HCT116 (cell line): ENCODE results near the gene SRSF5. TPM values are rescaled to one million over a fixed set of nuclear protein-coding genes. Genes with fewer than 3 reads are reported as not detected.

Experiments
- ATAC-seq: fragments of 200-7000 bp; cut with Tn5 transposase; 2 replicates; pipeline ENCODE4 v1.9.1; 2020; ENCODE audit warnings: mild to moderate bottlenecking, moderate library complexity
- BruUV-seq: library from RNA; stranded (reverse); fragments of 400-500 nt; replicated peaks from 2 replicates; lab custom pipeline; 2021; lab: Mats Ljungman, UMichigan
- CTCF ChIA-PET: fragments of 300-600 bp; sonication (Branson Sonifier 250); formaldehyde crosslinking; loops from one replicate; lab custom pipeline; 2021; ENCODE audit warnings: antibody characterized with exemption; lab: Charles Lee
- POLR2A ChIA-PET: fragments of 300-600, 350-600 bp; sonication (Branson Sonifier 250); formaldehyde crosslinking; loops from one replicate; lab custom pipeline; 2021; ENCODE audit warnings: antibody characterized with exemption; lab: Charles Lee
- RAD21 ChIA-PET, 2 experiments: fragments of 300-600 bp; sonication (Branson Sonifier 250); formaldehyde crosslinking; loops; one replicate each; lab custom pipeline; 2023; ENCODE audit warnings: low total read pairs in 2 of 2; ENCODE audit not compliant: uncharacterized antibody in 2 of 2, unreplicated experiment in 2 of 2, low non-redundant PET in 1 of 2; lab: Charles Lee
- DNase-seq: peaks from one replicate; pipeline ENCODE4 v3.0.0-alpha.2; 2010; ENCODE audit warnings: low read depth, low spot score
- H2AFZ ChIP-seq: fragments of 200-600 bp; shearing (Covaris generic), sonication (generic); 2 replicates; pipeline ENCODE4 v1.6.1; 2017; ENCODE audit warnings: low read depth, mixed run types, mixed read lengths, antibody characterized with exemption, low read length; ENCODE audit not compliant: poor library complexity, severe bottlenecking
- H3K27ac ChIP-seq: 2 replicates; pipeline ENCODE4 v1.5.1; 2012; ENCODE audit warnings: low read depth, low read length
- H3K27me3 ChIP-seq: fragments of 200-600 bp; sonication (generic); 2 replicates; pipeline ENCODE4 v1.6.1; 2016; ENCODE audit warnings: mixed run types, low read length, mixed read lengths; ENCODE audit not compliant: insufficient read depth
- H3K36me3 ChIP-seq, 2 experiments: fragments of 200-500 bp in 1 of 2; fragments of 200-600 bp in 1 of 2; sonication (Bioruptor generic) in 1 of 2; sonication (generic) in 1 of 2; 2 replicates each; pipeline versions ENCODE4 v1.5.1 to v1.6.1; 2014 to 2016; ENCODE audit warnings: low read length in 2 of 2, inconsistent platforms in 1 of 2, mixed read lengths in 1 of 2, mixed run types in 1 of 2; ENCODE audit not compliant: insufficient read depth in 2 of 2, control insufficient read depth in 1 of 2
- H3K4me1 ChIP-seq, 2 experiments: fragments of 200-600 bp in 1 of 2; sonication (generic) in 1 of 2; 2 replicates each; pipeline versions ENCODE4 v1.5.1 to v1.6.1; 2012 to 2017; ENCODE audit warnings: low read length in 2 of 2, inconsistent platforms in 1 of 2, mild to moderate bottlenecking in 1 of 2, mixed read lengths in 1 of 2, mixed run types in 1 of 2, moderate library complexity in 1 of 2; ENCODE audit not compliant: insufficient read depth in 2 of 2, control insufficient read depth in 1 of 2
- H3K4me2 ChIP-seq: fragments of 200-600 bp; sonication (generic); 2 replicates; pipeline ENCODE4 v1.6.1; 2017; ENCODE audit warnings: mixed run types, low read length, mixed read lengths
- H3K4me3 ChIP-seq, 2 experiments: fragments of 200-600 bp in 1 of 2; sonication (generic) in 1 of 2; replicated peaks in 1 of 2; 2 replicates each; pipeline ENCODE4 v1.5.1; 2011 to 2016; ENCODE audit warnings: low read length in 2 of 2, control low read depth in 1 of 2, low read depth in 1 of 2, mild to moderate bottlenecking in 1 of 2, mixed read lengths in 1 of 2, mixed run types in 1 of 2
- H3K79me2 ChIP-seq: fragments of 200-600 bp; sonication (generic); 2 replicates; pipeline ENCODE4 v1.6.1; 2017; ENCODE audit warnings: mild to moderate bottlenecking, mixed run types, low read length, moderate library complexity, mixed read lengths; ENCODE audit not compliant: insufficient read depth
- H3K9ac ChIP-seq: fragments of 200-600 bp; sonication (generic); 2 replicates; pipeline ENCODE4 v1.6.1; 2016; ENCODE audit warnings: low read length, mixed read lengths
- H3K9me2 ChIP-seq: fragments of 200-600 bp; sonication (generic), shearing (Covaris generic); 2 replicates; pipeline ENCODE4 v1.6.1; 2017; ENCODE audit warnings: mixed run types, mild to moderate bottlenecking, moderate library complexity; ENCODE audit not compliant: insufficient read depth
- H3K9me3 ChIP-seq, 2 experiments: fragments of 200-500 bp in 1 of 2; fragments of 200-600 bp in 1 of 2; sonication (Bioruptor generic) in 1 of 2; sonication (generic) in 1 of 2; 2 replicates each; pipeline ENCODE4 v1.6.1; 2014 to 2017; ENCODE audit warnings: low read length in 2 of 2, mixed read lengths in 2 of 2, inconsistent platforms in 1 of 2, low read depth in 1 of 2, mild to moderate bottlenecking in 1 of 2, mixed run types in 1 of 2, moderate library complexity in 1 of 2; ENCODE audit not compliant: control insufficient read depth in 1 of 2, insufficient read depth in 1 of 2
- H4K20me1 ChIP-seq: fragments of 200-600 bp; sonication (generic), shearing (Covaris generic); 2 replicates; pipeline ENCODE4 v1.6.1; 2017; ENCODE audit warnings: mixed run types, mild to moderate bottlenecking, moderate library complexity; ENCODE audit not compliant: insufficient read depth
- CBX3 ChIP-seq: IDR thresholded peaks from 2 replicates; pipeline ENCODE4 v1.6.1; 2012; ENCODE audit warnings: low read depth
- ELF1 ChIP-seq: IDR thresholded peaks from 2 replicates; pipeline ENCODE4 v1.6.1; 2012; ENCODE audit warnings: low read depth, borderline replicate concordance
- EZH2 ChIP-seq: fragments of 200-600 bp; sonication (generic); IDR thresholded peaks from 2 replicates; pipeline ENCODE4 v1.6.1; 2017; ENCODE audit warnings: antibody characterized with exemption, mixed run types
- EZH2phosphoT487 ChIP-seq: fragments of 200-600 bp; IDR thresholded peaks from 2 replicates; pipeline ENCODE4 v1.6.1; 2018; ENCODE audit warnings: antibody characterized with exemption, borderline replicate concordance
- FOSL1 ChIP-seq: IDR thresholded peaks from 2 replicates; pipeline ENCODE4 v1.6.1; 2012; ENCODE audit warnings: low read depth
- JUND ChIP-seq: IDR thresholded peaks from 2 replicates; pipeline ENCODE4 v1.6.1; 2012
- POLR2AphosphoS5 ChIP-seq: IDR thresholded peaks from 2 replicates; pipeline ENCODE4 v1.6.1; 2011; ENCODE audit warnings: mild to moderate bottlenecking, low read depth, low read length, moderate library complexity
- RAD21 ChIP-seq: IDR thresholded peaks from 2 replicates; pipeline ENCODE4 v1.6.1; 2012; ENCODE audit warnings: low read depth, mild to moderate bottlenecking
- SIN3A ChIP-seq: IDR thresholded peaks from 2 replicates; pipeline ENCODE4 v1.6.1; 2012; ENCODE audit warnings: low read depth
- SRF ChIP-seq: IDR thresholded peaks from 2 replicates; pipeline ENCODE4 v1.6.1; 2012; ENCODE audit warnings: low read depth
- TCF7L2 ChIP-seq: IDR thresholded peaks from 2 replicates; pipeline ENCODE4 v1.7.0; 2011; ENCODE audit warnings: borderline replicate concordance, inconsistent platforms; ENCODE audit not compliant: insufficient read depth, insufficient read length; ENCODE audit errors: extremely low read depth
- YY1 ChIP-seq: IDR thresholded peaks from 2 replicates; pipeline ENCODE4 v1.6.1; 2011; ENCODE audit warnings: low read length, low read depth, moderate library complexity, mild to moderate bottlenecking; ENCODE audit not compliant: insufficient replicate concordance; ENCODE audit errors: extremely low read depth
- ZNF274 ChIP-seq: fragments of 200-500 bp; sonication (Bioruptor generic); IDR thresholded peaks from 2 replicates; pipeline ENCODE4 v1.6.1; 2014; ENCODE audit warnings: mild to moderate bottlenecking, low read depth, low read length, inconsistent platforms
- intact Hi-C: fragments of 100-400 bp; cut with micrococcal nuclease; formaldehyde crosslinking; loops from 2 replicates; pipeline ENCODE4 v1.10.0; 2022
- total RNA-seq: library from RNA; stranded (reverse); gene quantifications from one replicate; pipeline ENCODE4 v1.2.1, GENCODE V29; 2021; ENCODE audit not compliant: unreplicated experiment
- TF ChIP-seq, protein P1 (sequence below): IDR thresholded peaks from 2 replicates; pipeline ENCODE4 v1.6.1; 2012; ENCODE audit warnings: low read depth
- TF ChIP-seq, protein P2 (sequence below): IDR thresholded peaks from 2 replicates; pipeline ENCODE4 v1.6.1; 2012
- TF ChIP-seq, protein P3 (sequence below): IDR thresholded peaks from 2 replicates; pipeline ENCODE4 v1.6.1; 2011; ENCODE audit warnings: mild to moderate bottlenecking, low read length, moderate library complexity; ENCODE audit not compliant: insufficient replicate concordance; ENCODE audit errors: extremely low read depth
- TF ChIP-seq, protein P4 (sequence below), 3 experiments: fragments of 200-600 bp in 1 of 3; sonication (generic) in 1 of 3; IDR thresholded peaks in 2 of 3; conservative IDR thresholded peaks in 1 of 3; 2 replicates each; pipeline ENCODE4 v1.5.1; 2012 to 2017; ENCODE audit warnings: low read depth in 2 of 3, low read length in 2 of 3, antibody characterized with exemption in 1 of 3, borderline replicate concordance in 1 of 3, control low read depth in 1 of 3, mild to moderate bottlenecking in 1 of 3, mixed read lengths in 1 of 3, mixed run types in 1 of 3, moderate library complexity in 1 of 3; ENCODE audit not compliant: insufficient read depth in 1 of 3
- TF ChIP-seq, protein P5 (sequence below): IDR thresholded peaks from 2 replicates; pipeline ENCODE4 v1.6.1; 2012

Gene SRSF5
- total RNA-seq, 1 experiment from 2014 or later: 258 TPM

DNA sequence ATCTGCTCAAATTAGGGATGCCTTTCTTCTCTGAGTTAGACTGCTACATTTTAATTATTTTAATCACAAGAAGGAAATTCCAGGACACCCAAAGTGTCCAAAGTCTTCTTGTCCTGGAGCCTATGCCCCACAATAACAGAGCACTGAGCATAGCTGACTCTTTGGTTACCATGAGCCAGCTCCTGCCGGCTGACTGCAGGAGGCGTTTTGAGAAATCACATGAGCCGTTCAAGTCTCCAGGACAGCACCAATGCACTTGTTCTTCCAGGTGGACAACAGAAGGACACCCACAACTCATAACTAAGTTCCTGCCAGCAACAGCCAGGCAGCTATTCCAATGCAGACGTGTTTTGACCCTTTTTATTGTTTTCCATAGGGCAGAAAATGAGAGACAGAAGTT is 46.0 kb upstream of the SRSF5 start:
- Histone ChIP-seq H3K79me2 (no peaks in the 10 kb centered on the region), H3K9ac (no peak overlapping the region), H3K4me2 (no peak overlapping the region), H2AFZ (no peak overlapping the region), H3K27ac (no peak overlapping the region), H3K4me3 (no peak overlapping the region), H3K9me2 (no peaks in the 10 kb centered on the region), H3K9me3 (no peaks in the 10 kb centered on the region), H3K4me1 (peaks cover 2 to 7% of the 10 kb centered on the region in 2 experiments; a peak in 2 of 4 replicates), H3K36me3 (no peaks in the 10 kb centered on the region), H3K27me3 (no peaks in the 10 kb centered on the region), H4K20me1 (no peaks in the 10 kb centered on the region)
- no TSS peak for BruUV-seq
- DNase-seq (no peak), ATAC-seq (no peak)
- intact Hi-C loops: no loop called here
- no peak for TF ChIP-seq ZNF274
- TF ChIP-seq JUND: no peak
- TF ChIP-seq, protein P1, sequence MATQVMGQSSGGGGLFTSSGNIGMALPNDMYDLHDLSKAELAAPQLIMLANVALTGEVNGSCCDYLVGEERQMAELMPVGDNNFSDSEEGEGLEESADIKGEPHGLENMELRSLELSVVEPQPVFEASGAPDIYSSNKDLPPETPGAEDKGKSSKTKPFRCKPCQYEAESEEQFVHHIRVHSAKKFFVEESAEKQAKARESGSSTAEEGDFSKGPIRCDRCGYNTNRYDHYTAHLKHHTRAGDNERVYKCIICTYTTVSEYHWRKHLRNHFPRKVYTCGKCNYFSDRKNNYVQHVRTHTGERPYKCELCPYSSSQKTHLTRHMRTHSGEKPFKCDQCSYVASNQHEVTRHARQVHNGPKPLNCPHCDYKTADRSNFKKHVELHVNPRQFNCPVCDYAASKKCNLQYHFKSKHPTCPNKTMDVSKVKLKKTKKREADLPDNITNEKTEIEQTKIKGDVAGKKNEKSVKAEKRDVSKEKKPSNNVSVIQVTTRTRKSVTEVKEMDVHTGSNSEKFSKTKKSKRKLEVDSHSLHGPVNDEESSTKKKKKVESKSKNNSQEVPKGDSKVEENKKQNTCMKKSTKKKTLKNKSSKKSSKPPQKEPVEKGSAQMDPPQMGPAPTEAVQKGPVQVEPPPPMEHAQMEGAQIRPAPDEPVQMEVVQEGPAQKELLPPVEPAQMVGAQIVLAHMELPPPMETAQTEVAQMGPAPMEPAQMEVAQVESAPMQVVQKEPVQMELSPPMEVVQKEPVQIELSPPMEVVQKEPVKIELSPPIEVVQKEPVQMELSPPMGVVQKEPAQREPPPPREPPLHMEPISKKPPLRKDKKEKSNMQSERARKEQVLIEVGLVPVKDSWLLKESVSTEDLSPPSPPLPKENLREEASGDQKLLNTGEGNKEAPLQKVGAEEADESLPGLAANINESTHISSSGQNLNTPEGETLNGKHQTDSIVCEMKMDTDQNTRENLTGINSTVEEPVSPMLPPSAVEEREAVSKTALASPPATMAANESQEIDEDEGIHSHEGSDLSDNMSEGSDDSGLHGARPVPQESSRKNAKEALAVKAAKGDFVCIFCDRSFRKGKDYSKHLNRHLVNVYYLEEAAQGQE: no peak
- TF ChIP-seq, protein P2, sequence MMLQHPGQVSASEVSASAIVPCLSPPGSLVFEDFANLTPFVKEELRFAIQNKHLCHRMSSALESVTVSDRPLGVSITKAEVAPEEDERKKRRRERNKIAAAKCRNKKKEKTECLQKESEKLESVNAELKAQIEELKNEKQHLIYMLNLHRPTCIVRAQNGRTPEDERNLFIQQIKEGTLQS: no peak
- TF ChIP-seq, protein P3, sequence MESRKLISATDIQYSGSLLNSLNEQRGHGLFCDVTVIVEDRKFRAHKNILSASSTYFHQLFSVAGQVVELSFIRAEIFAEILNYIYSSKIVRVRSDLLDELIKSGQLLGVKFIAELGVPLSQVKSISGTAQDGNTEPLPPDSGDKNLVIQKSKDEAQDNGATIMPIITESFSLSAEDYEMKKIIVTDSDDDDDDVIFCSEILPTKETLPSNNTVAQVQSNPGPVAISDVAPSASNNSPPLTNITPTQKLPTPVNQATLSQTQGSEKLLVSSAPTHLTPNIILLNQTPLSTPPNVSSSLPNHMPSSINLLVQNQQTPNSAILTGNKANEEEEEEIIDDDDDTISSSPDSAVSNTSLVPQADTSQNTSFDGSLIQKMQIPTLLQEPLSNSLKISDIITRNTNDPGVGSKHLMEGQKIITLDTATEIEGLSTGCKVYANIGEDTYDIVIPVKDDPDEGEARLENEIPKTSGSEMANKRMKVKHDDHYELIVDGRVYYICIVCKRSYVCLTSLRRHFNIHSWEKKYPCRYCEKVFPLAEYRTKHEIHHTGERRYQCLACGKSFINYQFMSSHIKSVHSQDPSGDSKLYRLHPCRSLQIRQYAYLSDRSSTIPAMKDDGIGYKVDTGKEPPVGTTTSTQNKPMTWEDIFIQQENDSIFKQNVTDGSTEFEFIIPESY: no peak
- TF ChIP-seq EZH2phosphoT487: no peak
- TF ChIP-seq, protein P4, sequence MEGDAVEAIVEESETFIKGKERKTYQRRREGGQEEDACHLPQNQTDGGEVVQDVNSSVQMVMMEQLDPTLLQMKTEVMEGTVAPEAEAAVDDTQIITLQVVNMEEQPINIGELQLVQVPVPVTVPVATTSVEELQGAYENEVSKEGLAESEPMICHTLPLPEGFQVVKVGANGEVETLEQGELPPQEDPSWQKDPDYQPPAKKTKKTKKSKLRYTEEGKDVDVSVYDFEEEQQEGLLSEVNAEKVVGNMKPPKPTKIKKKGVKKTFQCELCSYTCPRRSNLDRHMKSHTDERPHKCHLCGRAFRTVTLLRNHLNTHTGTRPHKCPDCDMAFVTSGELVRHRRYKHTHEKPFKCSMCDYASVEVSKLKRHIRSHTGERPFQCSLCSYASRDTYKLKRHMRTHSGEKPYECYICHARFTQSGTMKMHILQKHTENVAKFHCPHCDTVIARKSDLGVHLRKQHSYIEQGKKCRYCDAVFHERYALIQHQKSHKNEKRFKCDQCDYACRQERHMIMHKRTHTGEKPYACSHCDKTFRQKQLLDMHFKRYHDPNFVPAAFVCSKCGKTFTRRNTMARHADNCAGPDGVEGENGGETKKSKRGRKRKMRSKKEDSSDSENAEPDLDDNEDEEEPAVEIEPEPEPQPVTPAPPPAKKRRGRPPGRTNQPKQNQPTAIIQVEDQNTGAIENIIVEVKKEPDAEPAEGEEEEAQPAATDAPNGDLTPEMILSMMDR (IDR thresholded peaks at IDR 0.05 in 2 of 3, conservative IDR thresholded peaks at IDR 0.05 in 1 of 3; ENCODE audit: borderline replicate concordance in 1 of 3, insufficient read depth in 1 of 3, low read depth in 2 of 3, low read length in 2 of 3): no peak
- no peak for TF ChIP-seq FOSL1
- TF ChIP-seq YY1: no peak
- TF ChIP-seq RAD21: no peak
- TF ChIP-seq ELF1: no peak
- no peak for TF ChIP-seq CBX3
- no peak for TF ChIP-seq POLR2AphosphoS5
- TF ChIP-seq, protein P5, sequence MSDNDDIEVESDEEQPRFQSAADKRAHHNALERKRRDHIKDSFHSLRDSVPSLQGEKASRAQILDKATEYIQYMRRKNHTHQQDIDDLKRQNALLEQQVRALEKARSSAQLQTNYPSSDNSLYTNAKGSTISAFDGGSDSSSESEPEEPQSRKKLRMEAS: no peak
- TF ChIP-seq EZH2: no peak
- TF ChIP-seq TCF7L2: no peak
- no peak for TF ChIP-seq SIN3A
- TF ChIP-seq SRF: no peak
- ChIA-PET POLR2A (no interaction called here), RAD21 (no interaction called here), CTCF (no interaction called here)
